AG04449 (cell line): ENCODE measurements around the gene KIR2DL1.
"Not testable (repeated sequence)": the region's sequence is repeated elsewhere in the genome, so short reads cannot be mapped to it uniquely, and the experiment has no call there.

Source experiments
- CTCF ChIA-PET: fragments of 350-600 bp; formaldehyde crosslinking; extraction: SDS; loops from one replicate; lab custom pipeline; 2021; ENCODE audit warnings: antibody characterized with exemption; lab: Yijun Ruan, JAX
- POLR2A ChIA-PET: fragments of 400-600, 350-600 bp; formaldehyde crosslinking; extraction: SDS; loops from one replicate; lab custom pipeline; 2020; ENCODE audit warnings: antibody characterized with exemption, inconsistent platforms; lab: Yijun Ruan, JAX
- DNase-seq: peaks from one replicate; pipeline ENCODE4 v3.0.0-alpha.2; 2010; ENCODE audit warnings: low read depth, low spot score
- H3K4me3 ChIP-seq: 2 replicates; pipeline ENCODE4 v1.5.1; 2011; ENCODE audit warnings: low read depth, mild to moderate bottlenecking, control low read depth, low read length
- TF ChIP-seq, protein P1 (sequence below): IDR thresholded peaks from one replicate; pipeline ENCODE4 v1.5.1; 2011; ENCODE audit warnings: mild to moderate bottlenecking, moderate library complexity, low read length, control low read depth, inconsistent platforms; ENCODE audit not compliant: insufficient read depth; ENCODE audit errors: missing control alignments

Gene KIR2DL1

DNA sequence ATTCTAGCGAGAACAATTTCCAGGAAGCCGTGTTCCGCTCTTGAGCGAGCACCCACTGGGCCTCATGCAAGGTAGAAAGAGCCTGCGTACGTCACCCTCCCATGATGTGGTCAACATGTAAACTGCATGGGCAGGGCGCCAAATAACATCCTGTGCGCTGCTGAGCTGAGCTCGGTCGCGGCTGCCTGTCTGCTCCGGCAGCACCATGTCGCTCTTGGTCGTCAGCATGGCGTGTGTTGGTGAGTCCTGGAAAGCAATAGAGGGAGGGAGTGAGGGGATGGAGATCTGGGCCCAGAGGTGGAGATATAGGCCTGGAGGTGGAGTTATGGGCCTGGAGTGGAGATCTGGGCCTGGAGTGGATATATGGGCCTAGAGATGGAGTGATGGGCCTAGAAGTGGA, at the start of gene KIR2DL1:
Gene KIR2DL1, plus strand, starts transcription at position 148 of the 400 bp plus-strand sequence. Its CDS starts 58 bp downstream, at position 206.
- CTCF ChIA-PET, POLR2A ChIA-PET, DNase-seq, H3K4me3 ChIP-seq: not testable (repeated sequence)

GRCh38 chr19:54724142-54724541, 45.5 kb upstream of the KIR2DL1 start, which contains the start of gene KIR3DL3:
TSS of gene KIR3DL3 (plus strand) at chr19:54724442. CDS start at chr19:54724497, 55 bp downstream.
- ChIA-PET CTCF (no interaction called here), POLR2A (no interaction called here)
- TF ChIP-seq, protein P1, sequence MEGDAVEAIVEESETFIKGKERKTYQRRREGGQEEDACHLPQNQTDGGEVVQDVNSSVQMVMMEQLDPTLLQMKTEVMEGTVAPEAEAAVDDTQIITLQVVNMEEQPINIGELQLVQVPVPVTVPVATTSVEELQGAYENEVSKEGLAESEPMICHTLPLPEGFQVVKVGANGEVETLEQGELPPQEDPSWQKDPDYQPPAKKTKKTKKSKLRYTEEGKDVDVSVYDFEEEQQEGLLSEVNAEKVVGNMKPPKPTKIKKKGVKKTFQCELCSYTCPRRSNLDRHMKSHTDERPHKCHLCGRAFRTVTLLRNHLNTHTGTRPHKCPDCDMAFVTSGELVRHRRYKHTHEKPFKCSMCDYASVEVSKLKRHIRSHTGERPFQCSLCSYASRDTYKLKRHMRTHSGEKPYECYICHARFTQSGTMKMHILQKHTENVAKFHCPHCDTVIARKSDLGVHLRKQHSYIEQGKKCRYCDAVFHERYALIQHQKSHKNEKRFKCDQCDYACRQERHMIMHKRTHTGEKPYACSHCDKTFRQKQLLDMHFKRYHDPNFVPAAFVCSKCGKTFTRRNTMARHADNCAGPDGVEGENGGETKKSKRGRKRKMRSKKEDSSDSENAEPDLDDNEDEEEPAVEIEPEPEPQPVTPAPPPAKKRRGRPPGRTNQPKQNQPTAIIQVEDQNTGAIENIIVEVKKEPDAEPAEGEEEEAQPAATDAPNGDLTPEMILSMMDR, result no peak

GRCh38 chr19:54724644-54725043, 44.9 kb upstream of the KIR2DL1 start:
- DNase-seq, result no peak
- TF ChIP-seq, protein P1, result no peak
- ChIA-PET POLR2A (no interaction called here), CTCF (no interaction called here)
- no peak overlapping the region for H3K4me3 ChIP-seq

More at GRCh38 chr19:54724142-54724541, 45.5 kb upstream of the KIR2DL1 start, which contains the start of gene KIR3DL3:
- no peak within 1 kb of the TSS for H3K4me3 ChIP-seq
- no peak for DNase-seq

DNA sequence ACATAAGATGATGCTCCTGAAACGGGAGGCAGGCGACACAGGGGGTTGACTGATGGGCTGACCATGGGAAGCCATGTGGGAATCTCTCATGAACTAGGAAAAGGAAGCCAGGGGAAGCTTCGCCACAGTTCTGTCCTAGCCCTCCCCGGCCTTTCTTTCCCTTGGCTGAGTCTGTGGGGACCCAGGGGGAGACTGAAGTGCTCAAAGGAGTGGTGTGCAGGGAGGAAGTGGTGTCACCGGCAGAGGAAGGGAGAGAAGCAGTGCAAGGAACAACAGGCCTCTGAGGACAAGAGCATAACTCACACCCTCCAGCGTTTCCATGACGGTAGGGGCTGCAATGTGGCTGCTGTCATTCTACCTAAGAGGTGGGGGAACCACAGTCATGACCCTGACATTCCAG, 44.3 kb upstream of the KIR2DL1 start:
- POLR2A ChIA-PET, result no interaction called here
- TF ChIP-seq, protein P1, result no peak
- CTCF ChIA-PET, result no interaction called here

GRCh38 chr19:54727562-54727961, 42.0 kb upstream of the KIR2DL1 start:
- TF ChIP-seq, protein P1, result no peak
- ChIA-PET CTCF (no interaction called here), POLR2A (no interaction called here)
- DNase-seq, result no peak
- H3K4me3 ChIP-seq, result no peak overlapping the region

More for the DNA sequence above, 44.3 kb upstream of the KIR2DL1 start:
- no peak overlapping the region for H3K4me3 ChIP-seq
- DNase-seq, result no peak

- CTCF ChIA-PET, result no interaction called here
- TF ChIP-seq, protein P1, result no peak
- H3K4me3 ChIP-seq, result no peak overlapping the region
- no peak for DNase-seq
- POLR2A ChIA-PET, result no interaction called here
These were observed 41.4 kb upstream of the KIR2DL1 start for GRCh38 chr19:54728167-54728566.
